ENCODE results near the gene TTC7B.
A peak's percentile ranks its signal among the peaks of the same experiment; 100 is the strongest.
"Not testable (repeated sequence)": the region's sequence is repeated elsewhere in the genome, so short reads cannot be mapped to it uniquely, and the experiment has no call there.

Gene TTC7B

DNA sequence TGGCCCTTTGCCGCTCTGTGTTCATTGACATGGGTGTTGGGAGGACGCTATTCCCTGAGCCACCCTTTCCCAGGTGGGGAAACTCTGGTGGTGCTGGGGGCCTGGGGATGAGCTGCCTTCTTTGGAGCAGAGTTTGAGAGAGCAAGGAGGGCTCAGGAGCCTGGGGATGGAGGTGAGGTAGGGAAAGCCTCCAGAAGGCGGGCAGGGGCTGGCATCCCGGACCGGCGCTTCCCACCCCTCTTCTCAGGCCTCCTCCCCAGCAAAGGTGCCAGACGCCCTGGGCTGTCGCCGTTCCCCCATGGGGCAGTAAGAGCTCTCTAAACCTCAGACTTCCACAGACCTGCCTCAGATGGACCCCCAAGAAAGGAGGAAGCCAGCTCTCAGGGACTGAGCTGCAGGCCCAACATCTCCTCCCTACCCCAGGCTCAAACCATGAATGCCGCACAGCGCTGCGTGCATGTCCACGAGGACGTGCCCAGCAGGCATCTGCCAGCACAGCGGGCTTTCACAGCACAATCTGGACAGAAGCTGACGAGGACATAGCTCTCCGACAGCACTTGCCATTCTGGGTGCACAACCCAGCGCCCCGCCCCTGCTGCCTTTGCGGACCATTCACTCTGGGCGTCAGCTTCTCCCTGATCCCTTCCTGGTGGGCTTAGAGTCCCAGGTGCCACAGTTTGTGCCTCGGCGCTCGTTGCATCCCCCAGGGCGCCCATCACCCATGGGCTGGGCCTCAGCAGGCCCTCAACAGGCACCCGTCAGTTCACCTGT, 14.9 kb upstream of the TTC7B start:
- DNase-seq (ENCODE audit: low read depth), result no peak

DNA sequence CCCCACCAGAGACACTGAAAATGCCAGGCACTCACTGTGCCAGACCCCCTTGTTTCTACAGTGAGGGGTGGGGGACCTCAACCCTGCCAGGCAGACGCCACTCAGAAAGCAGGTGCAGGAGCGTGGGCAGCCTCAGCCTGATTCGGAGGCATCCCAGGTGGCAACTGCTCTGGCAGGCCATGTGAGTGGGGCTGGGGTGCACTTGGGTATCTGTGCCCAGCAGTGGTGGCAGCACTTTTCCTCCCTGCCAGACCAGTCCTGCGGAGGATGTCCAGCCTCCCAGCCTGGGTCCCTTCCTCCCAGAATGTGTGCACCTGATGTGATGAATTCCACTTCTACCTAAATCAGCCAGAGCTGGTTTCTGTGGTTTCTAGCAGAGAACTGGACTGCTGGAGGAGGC, 13.4 kb upstream of the TTC7B start:
- no peak for DNase-seq (ENCODE audit: low read depth)

DNA sequence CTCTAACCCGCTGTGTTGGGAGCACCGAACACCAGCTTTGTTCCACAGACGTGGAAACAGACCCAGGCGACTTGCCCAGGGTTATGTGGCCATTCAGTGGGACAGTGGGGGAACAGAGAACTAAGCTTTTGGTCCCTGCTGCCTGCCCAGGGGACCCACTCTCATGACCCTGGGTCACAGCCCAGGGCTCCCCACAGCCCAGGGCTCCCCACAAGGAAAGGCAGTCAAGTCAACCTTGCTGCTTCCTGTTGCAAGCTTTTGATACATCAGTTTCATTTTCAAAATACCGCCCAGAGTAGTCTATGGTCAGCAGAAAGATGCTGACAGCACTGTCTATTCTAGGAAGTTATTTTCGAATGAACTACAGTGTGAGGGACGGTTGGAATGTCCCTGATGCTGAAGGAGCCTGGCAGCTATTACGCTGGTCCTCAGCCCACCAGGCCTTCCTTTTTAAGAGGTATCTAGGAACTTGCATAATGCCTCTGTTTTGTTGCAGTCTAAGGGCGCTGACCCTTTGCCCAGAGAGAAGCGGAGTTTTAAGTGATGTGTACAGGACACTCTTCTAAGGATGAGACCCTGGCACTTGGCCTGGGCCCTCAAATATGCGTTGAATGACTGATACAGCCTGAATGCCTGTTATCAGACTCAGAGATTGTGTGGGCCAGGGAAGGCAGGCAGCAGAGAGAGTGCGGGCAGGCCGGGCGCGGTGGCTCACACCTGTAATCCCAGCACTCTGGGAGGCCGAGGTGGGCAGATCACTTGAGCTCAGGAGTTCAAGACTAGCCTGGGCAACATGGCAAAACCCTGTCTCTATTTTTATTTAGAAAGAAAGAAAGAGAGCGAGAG, 12.6 kb upstream of the TTC7B start:
- DNase-seq (ENCODE audit: low read depth), result no peak

DNA sequence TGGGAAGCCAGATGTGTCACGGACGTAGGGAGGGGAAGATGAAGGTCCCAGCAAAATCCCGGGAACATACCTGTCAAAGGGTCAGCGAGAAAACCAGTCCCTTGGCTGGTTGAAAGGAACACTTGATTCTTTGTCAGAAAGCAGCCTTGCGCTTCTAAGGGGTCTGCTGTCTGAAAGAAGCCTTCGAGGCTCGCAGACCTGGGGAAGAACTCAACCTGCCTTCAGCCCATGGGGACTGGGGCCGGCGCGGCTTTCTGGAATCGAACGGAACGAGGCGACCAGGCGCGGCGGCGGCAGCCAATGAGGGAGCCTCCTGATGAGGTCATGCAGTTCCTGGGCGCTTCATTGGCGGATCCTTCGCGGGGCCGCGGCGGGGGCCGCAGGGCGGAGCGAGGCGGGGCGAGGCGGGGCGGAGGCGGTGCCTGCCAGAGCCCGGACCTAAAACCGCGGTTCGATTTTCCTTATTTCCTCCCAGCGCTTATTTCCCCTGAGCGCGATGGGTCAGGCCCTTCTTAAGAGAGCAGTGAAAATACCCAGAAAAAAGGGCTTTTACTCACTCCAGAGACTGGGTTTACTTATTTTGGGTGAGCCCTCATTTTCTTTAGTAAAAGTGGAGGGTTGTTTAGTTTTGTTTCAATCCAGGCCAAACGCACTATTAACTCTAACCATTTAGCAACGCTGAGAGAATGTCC, 11.8 kb upstream of the TTC7B start:
- peak; percentile 56 for DNase-seq (ENCODE audit: low read depth)

DNA sequence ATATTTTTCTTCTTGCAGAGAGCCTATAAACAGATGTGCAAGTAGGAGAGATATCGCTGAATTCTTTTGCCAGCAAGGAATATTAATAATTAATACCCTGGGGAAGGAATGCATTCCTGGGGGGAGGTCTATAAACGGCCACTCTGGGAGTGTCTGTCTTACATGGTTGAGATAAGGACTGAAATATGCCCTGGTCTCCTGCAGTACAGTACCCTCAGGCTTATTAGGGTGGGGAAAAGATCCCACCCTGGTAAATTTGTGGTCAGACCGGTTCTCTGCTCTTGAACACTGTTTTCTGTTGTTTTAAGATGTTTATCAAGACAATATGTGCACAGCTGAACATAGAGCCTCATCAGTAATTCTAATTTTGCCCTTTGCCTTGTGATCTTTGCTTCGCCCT, 7.3 kb upstream of the TTC7B start:
- not testable (repeated sequence) for DNase-seq (ENCODE audit: low read depth)

DNA sequence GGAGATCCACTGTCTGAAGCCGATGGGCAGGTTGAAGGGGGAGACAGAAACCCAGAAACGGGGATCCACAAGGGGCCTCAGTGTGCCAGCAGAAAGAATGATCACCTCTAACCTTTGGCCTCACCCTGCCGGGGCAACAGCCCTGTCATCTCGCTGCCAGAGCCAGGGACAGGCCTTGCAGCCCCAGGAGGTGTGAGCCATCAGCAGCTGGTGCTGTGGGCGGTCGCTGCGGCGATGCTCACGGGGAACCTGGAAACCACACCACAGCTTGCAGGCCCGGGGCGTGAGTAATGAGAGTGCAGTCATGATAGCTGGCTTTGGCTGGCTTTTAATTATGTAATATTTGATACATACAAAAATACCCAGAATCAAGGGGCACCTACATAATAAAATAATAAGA, 4.7 kb upstream of the TTC7B start:
- no peak for DNase-seq (ENCODE audit: low read depth)

DNA sequence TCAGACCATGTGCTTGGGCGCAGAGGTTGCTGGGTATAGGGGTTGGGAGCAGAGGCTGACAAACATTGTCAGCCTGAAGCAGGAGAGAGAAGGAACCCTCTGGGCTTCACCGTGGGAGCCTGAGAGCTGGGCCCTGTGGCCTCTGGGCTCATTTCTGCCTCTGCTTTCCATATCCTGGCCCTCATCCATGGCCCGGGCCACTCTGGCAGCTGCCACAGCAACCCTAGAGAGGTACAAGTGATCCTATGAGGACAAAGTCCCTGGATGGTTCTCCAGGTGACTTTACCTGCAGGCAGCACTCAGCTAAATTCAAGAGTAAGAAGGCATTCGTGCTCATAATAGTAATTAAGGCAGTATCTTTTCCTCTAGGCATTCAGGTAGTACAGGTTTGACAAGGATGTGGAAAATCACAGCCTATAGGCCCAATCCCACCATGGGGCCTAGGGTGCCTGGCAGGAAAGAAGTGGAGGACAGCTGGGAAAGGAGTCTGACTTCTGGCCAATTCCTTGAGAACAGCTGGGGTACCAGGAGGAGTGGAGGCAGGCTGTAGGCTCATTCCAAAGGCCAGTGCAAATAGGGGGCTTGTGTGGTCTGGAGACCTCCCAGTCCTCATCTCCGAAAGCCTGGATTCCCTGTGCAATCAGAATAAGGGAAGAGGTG, 3.6 kb upstream of the TTC7B start:
- DNase-seq (ENCODE audit: low read depth), result no peak

DNA sequence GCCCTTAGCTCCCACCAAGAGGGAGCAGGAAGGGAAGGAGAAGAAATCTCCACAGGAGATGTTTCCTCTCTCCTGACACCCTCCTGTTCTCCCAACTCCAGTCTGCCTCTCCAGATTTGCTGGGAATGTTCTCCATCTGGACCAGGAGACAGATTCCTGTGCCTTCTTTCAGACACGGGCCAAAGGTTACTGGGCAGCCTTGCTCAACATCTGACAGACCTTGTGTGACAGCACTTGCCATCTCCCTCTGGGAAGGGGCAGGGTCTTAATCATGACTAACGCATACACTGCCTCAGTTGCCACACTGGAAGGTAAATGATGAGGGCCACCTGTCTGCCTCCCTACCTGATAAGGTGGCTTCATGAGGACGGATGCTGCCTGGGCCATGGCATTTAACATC, 2.5 kb upstream of the TTC7B start:
- DNase-seq (ENCODE audit: low read depth), result no peak

DNA sequence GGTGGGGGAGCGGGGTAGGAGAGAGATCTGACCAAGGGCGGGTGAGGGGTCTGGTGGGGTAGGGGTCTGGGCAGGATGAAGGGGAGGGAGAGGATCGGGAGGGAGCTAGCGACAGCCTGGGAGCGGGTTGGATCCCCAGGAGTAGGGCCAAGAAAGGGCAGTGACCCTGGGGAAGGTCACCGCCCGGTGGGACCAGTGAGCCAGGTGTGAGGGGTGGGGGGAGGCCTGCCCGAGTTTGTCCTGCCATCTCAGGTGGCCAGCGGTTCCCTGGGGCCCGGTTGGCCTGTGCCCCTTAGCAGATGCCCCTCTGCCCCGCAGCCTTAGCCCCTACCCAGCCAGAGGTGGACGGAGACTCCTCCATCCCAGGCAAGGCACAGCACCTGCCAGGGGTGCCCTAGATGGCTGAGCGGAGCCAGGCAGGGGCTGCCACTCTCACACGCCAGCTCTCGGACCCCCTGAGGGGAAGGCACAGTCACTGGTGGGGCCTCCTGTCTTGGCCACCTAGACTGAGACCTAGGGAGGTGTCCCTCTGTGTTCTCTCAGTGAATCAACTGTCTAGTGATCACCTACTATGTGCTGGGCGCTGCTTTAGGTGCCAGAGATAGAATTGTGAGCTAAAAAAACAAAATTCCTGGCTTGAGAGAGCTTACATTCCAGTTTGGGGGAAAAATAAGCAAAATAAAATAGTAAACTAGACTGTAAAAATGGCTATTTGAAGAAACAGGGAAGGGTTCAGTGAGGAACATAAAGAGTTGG, 629 bp upstream of the TTC7B start:
- no peak for DNase-seq (ENCODE audit: low read depth)

DNA sequence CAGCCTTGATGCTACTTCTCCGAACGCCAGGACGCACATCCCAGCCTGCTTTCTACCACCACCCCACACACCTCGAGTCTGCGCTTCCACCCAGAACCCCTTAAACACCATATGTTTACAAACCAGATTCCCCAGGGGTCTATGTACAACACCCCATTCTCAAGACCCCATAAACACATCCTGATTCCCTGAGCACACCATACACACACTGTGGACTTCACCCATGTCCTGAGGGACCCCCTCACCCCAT, 733 bp downstream of the TTC7B start:
- no peak for DNase-seq (ENCODE audit: low read depth)

DNA sequence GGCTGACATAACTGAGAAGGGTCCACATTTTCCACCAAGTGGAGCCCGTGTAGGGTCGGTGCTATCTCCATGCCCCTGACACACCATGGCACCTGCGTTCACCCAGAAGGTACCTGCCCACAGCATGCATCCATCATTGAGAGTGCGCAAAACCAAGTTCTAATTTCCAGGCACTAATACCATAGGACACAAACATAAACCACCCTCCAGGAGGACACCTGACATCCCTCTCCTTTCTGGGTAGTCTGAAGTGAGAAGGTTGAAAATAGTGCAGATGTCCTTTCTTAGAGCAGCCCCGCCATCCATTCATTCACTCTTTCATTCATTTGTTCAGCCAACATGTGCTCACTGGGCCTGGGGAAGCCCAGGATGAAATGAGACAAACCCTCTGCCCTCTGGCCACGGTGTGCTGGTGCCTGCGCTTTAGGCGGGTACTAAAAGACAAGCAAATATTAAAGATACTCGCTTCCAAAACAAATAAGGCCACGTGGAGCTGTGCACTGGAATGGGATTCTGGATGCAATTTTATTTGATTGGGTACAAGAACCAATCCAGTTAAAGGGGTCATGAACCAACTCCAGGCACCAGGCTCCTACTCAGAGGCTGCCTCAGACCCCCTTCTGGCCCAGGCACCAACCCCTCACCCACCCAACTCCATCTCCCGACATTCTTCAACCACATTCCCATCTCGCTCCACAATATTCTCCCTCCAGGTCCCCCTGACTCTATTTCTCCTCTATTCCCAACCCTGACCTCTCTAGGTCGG, 1.2 kb downstream of the TTC7B start:
- DNase-seq (ENCODE audit: low read depth), result no peak

DNA sequence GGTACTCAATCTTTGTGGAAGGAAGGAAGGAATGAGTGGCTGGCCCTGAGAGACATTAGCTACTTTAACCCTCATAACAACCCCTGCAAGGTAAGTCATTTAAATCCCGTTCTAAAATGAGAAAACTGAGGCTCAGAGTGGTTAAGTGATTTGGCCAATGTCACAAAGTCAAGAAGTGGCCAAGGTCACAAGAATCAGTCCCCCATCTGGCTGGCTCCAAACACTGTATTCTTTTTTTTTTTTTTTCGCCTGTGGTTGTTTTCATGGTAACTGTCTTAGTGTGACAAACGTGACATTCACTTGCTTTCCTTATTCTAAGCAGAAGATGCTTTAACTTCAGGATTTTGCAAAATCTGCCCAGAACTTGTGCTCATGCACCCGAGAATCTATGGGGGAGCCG, 2.8 kb downstream of the TTC7B start:
- no peak for DNase-seq (ENCODE audit: low read depth)

DNA sequence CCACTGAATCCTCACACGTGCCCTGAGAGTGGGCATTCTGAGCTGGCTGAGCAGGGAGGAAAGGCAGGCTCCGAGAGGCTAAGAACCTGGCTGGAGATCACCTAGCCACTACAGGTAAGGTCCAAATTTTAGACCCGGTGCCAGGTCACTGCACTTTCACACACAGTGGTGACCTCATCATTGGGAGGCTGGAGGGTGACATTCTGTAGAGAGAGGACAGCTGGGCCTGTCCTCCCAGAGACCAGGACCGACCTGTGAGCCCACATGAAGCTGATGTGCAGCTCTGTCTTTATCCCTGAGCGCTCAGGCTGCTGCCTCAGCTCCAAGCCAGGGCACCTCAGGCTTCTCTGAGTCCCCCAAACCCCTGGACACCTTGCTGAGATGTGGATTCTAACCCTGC, 4.1 kb downstream of the TTC7B start:
- no peak for DNase-seq (ENCODE audit: low read depth)

DNA sequence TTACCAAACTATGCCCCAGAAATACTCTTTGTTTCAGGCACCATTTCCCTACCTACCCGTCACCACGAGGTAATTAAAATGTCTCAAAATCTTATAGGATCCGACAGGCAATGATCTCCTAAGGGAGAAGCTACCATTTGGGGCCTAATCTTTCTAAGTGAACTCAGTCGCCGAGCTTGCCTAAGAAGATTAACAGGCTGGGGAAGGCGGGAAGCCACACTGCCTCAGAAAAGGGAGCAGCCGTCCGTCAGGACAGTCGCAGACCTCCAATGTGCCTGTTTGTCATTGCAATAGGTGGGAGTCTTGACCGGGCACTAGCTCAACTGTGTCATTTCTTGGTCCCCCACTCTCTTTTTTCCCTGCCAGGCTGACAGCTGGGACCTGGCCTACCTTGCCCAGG, 4.6 kb downstream of the TTC7B start:
- DNase-seq (ENCODE audit: low read depth), result no peak

DNA sequence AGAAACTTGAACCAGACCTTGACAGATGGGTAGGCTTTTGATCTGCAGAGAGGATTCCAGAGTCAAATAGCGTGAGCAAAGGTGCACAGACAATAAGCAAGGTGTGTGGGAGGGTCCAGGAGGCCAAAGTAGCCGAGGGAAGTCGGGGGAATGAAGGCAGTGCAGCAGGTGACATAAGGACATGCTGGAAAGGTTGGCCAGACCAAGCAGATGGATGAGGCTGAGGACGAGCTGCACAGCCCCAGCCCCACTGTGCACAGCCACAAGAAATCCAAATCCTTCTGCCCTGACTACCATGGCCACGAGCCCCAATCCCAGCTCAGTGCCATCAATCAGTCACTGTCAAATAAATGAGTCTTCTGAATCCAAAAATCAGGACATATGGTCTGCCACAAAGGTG, 5.4 kb downstream of the TTC7B start:
- no peak for DNase-seq (ENCODE audit: low read depth)

DNA sequence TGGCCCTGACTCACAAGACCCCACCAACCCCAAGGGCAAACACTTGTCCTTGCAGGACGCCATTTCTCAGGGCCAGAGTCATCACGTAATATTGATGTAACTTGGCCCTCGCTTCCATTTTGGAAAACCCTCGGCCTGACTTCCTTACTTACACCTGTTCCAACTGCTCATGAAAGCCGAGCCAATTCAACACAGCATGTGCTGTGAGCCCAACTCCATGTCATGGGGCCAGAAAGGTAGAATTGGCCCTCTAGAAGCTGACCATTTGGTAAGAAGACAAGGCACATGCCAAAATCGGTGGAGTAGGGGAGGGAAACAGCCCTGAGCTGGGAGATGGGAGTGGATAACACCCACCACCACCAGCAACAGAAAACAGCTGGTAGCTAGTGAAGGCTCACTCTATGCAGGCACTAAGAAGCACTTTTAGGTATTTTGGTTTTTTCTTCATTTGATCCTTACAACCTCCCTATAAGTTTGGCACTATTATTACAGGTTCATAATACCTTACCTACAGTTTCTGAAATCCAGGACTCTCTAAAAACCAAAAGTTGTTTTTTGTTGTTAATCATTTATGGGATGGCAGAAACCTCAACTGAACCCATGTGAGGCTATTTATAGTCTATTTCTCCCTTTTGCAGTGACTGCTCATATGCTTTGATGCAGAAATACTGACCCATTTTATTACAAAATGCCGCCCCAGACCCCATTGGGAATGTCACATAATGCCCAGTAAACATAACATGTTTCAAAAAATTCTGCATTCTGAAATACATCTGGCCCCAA, 6.5 kb downstream of the TTC7B start:
- no peak for DNase-seq (ENCODE audit: low read depth)

DNA sequence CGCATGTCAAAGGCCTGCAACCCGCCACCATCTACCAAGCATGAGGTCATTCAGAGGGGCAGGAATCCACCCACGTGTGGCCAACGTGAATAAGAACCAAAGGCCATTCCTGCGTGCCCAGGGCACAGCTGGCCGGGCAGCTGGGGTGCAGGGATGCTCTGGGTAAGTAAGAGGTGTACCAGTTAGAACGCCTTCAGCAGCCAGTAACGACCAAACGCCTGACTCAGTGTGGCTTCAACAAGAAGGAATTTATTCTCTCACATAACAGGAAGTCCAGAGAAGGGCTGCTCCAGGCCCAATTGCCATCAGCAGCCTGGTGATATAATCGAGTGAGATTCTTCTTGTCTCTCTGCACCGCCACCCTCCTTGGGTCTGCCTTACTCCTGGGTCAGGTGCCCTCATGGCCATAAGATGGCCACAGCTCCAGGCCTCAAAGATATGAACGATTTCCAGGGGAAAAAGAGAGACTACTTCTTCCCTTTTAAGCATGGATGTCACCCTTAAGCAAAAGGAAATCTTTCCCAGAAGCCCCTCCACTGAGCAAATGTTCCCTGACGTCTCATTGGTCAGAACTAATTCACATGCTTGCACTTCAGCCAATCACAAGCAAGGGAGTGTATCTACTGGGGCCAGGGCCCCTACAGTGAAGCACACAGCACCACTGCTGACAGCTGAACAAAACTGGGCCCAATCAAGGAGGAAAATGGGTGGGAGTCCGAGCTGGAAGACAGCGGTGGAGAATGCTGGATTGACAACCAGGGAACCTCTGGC, 7.3 kb downstream of the TTC7B start:
- no peak for DNase-seq (ENCODE audit: low read depth)

DNA sequence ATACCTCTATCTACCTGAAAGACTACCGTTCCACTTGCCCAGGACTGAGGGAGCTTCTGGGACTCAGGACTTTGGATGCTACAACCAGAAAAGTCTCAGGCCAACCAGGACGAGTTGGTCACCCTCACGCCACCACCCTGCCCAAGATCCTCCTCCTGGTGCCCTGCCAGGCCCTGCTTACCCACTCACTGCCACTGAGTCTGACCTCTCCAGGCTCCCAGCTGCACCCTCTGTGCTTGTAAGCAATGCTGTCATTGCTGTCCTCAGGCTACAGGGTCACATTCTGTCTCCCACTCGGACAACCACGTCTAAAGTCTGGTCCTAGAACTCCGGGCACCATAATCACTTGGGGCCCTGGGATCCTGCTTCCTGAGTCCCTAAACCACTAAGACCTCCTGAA, 9.2 kb downstream of the TTC7B start:
- no peak for DNase-seq (ENCODE audit: low read depth)

DNA sequence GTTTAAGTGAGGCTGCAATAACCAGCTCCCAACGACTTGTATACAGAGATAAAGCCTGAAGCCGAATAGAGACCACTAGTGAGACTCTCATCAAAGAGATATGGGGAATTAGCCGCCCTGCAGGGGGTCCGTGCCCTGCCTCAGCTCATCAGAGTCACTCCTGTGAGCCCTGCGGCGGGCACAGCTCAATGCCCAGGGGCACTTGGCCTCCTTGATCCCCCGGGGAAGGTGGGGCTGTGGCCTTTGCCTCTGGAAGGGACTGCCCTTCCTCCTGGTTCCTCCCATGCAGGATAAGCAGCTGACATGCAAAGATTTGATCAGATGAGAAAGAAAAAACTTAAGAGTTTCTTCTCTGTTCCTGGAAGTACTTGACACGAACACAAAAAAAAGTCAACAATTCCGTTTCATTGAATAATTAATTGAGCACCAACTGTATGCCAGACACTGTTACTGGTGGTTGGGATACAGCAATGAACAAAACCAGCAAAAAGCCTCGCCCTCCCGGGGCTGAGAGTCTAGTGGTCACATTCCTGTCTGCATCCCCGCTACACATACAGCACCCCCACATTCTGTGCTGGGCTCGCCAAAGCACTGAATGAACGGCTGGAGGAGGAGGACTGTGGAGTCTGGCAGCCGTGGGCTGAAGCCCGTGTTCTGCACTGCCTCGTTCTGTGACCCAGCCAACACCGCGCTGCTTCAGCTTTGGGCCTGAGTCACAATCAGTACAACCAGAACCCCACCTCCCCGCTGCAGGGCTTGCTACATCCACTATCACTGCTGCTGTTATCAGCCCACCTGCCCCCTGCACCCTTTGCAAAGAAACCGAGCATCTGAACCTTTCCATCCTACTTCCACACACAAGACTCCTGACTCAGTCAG, 10.3 kb downstream of the TTC7B start:
- no peak for DNase-seq (ENCODE audit: low read depth)

Measured in HS-5 (cell line).